Measurements from ENCODE around the gene DNAAF8. TPM values are rescaled to one million over a fixed set of nuclear protein-coding genes. Genes with fewer than 3 reads are reported as not detected.
A peak's percentile ranks its signal among the peaks of the same experiment; 100 is the strongest.

DNAAF8 gene
- total RNA-seq, 1 donor = 1.1 TPM

GRCh38 chr16:4797805-4798252 is 63.5 kb downstream of the DNAAF8 start:
- no peaks in the 10 kb centered on the region for H3K36me3 ChIP-seq (ENCODE audit: insufficient read depth, low read length)
- no peaks in the 10 kb centered on the region for H3K79me2 ChIP-seq (ENCODE audit: insufficient read depth, low read length)
- H3K4me2 ChIP-seq (ENCODE audit: insufficient read depth, low read length) = no peak overlapping the region
- no peaks in the 10 kb centered on the region for H4K20me1 ChIP-seq (ENCODE audit: insufficient read depth, low read length)
- no peaks in the 10 kb centered on the region for H3K27me3 ChIP-seq (ENCODE audit: insufficient read depth, low read length)
- no peak overlapping the region for H3K4me3 ChIP-seq (ENCODE audit: insufficient read depth, low read length)
- TF ChIP-seq CTCF (IDR thresholded peaks at IDR 0.05; ENCODE audit: extremely low read depth, low read depth, low read length) = no peak
- no peak overlapping the region for H2AFZ ChIP-seq (ENCODE audit: low read length)
- DNase-seq (ENCODE audit: insufficient read length, low spot score, missing footprints) = peak; percentile 32
- no peak overlapping the region for H3K27ac ChIP-seq (ENCODE audit: low read depth, low read length)
- H3K4me1 ChIP-seq (ENCODE audit: insufficient read depth, low read length) = peaks cover 6% of the 10 kb centered on the region
- H3K9me3 ChIP-seq (ENCODE audit: low read depth, low read length) = no peaks in the 10 kb centered on the region

- Histone ChIP-seq H3K36me3 (ENCODE audit: insufficient read depth, low read length) (no peaks in the 10 kb centered on the region), H2AFZ (ENCODE audit: low read length) (no peak overlapping the region), H3K4me3 (ENCODE audit: insufficient read depth, low read length) (no peak overlapping the region), H3K4me2 (ENCODE audit: insufficient read depth, low read length) (no peak overlapping the region), H3K79me2 (ENCODE audit: insufficient read depth, low read length) (no peaks in the 10 kb centered on the region), H3K4me1 (ENCODE audit: insufficient read depth, low read length) (peaks cover 11% of the 10 kb centered on the region), H3K27me3 (ENCODE audit: insufficient read depth, low read length) (no peaks in the 10 kb centered on the region), H4K20me1 (ENCODE audit: insufficient read depth, low read length) (no peaks in the 10 kb centered on the region), H3K9me3 (ENCODE audit: low read depth, low read length) (no peaks in the 10 kb centered on the region), H3K27ac (ENCODE audit: low read depth, low read length) (no peak overlapping the region)
- DNase-seq (ENCODE audit: insufficient read length, low spot score, missing footprints) = peak; percentile 46
- TF ChIP-seq CTCF (IDR thresholded peaks at IDR 0.05; ENCODE audit: extremely low read depth, low read depth, low read length) = no peak
These were observed 64.1 kb downstream of the DNAAF8 start for GRCh38 chr16:4798456-4798855.

Small RNA genes within 50 kb of the gene (small RNA-seq; reads per million reads assigned to genes)
- not detected for gene RF00017

Other genes with a start within 250 kb of the DNAAF8 start
- 10.5 and 13.6 TPM in 2 replicates for gene CDIP1, start 195.8 kb upstream of the DNAAF8 start, total RNA-seq
- gene C16orf96, start 178.2 kb upstream of the DNAAF8 start, total RNA-seq = under 0.01 TPM in 1 of 2 replicates, not detected in the other
- 6.2 and 9.4 TPM in 2 replicates for gene UBALD1, start 119.6 kb upstream of the DNAAF8 start, total RNA-seq
- 41.5 and 46.7 TPM in 2 replicates for gene MGRN1, start 109.7 kb upstream of the DNAAF8 start, total RNA-seq
- 15.0 and 18.1 TPM in 2 replicates for gene NUDT16L1, start 41.0 kb upstream of the DNAAF8 start, total RNA-seq
- gene ANKS3, start 266 bp upstream of the DNAAF8 start, total RNA-seq = 31.2 and 39.4 TPM in 2 replicates
- 14.5 and 16.2 TPM in 2 replicates for gene ZNF500, start 32.6 kb downstream of the DNAAF8 start, total RNA-seq
- not detected in 2 replicates for gene SEPTIN12, start 53.8 kb downstream of the DNAAF8 start, total RNA-seq
- not detected in 2 replicates for gene SMIM22, start 60.8 kb downstream of the DNAAF8 start, total RNA-seq
- gene ROGDI, start 68.1 kb downstream of the DNAAF8 start, total RNA-seq = 15.9 and 17.1 TPM in 2 replicates
- 48.0 and 48.1 TPM in 2 replicates for gene GLYR1, start 112.8 kb downstream of the DNAAF8 start, total RNA-seq
- 34.5 and 38.4 TPM in 2 replicates for gene UBN1, start 112.9 kb downstream of the DNAAF8 start, total RNA-seq
- gene PPL, start 202.6 kb downstream of the DNAAF8 start, total RNA-seq = 24.2 and 27.1 TPM in 2 replicates
- gene SEC14L5, start 223.8 kb downstream of the DNAAF8 start, total RNA-seq = under 0.01 and 0.29 TPM in 2 replicates